Eye (tissue), 1 donor: ENCODE measurements around the gene TADA3.
"Not testable (repeated sequence)": the region's sequence is repeated elsewhere in the genome, so short reads cannot be mapped to it uniquely, and the experiment has no call there.

Experiments used
- DNase-seq: peaks from one replicate; pipeline ENCODE4 v3.0.0-alpha.2; 2015

Gene TADA3

DNA sequence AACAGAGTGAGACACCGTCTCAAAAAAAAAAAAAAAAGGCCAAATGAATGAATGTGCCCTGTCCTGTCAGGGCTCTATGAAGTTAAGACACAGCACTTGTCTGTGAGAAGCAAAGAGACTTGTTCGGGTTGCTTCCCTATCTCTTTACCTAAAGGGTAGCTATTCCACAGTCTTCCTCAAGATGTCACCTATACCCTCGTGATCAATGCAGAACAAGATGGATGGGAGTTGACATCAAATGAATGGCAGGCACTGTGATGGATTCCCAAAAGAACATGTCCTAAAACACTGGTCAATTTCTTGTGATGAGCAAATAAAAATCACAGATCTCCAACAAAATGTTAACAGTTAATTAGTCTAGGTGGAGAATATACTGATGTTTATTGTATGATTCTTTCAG, 9.5 kb downstream of the TADA3 start:
- DNase-seq = no peak

DNA sequence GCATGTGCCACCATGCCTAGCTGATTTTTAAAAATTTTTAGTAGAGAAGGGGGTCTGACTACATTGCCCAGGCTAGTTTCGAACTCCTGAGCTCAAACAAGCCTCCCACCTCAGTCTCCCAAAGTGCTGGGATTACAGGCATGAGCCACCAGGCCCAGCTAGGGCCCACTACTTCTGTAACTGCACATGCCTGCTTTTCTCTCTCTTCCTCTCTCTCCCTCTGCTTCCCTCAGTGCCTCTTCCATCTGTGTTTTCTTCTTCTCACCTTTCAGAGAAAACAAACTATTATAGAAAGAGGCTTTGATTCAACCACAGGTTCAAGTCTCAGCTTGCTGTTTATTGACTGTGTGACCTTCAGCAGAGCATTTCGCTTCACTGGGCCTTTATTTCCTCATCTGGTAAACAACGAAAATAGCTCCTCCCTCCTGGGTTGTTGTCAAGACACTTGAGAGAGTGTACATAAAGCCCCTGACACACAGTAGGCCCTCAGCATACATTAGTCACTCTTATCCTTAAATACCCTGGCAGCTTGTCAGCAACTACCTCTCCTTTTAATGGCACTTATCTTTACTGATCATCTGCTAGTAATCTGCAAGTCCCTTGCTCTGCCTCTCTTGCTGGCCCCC, 10.2 kb downstream of the TADA3 start:
- no peak for DNase-seq

GRCh38 chr3:9781551-9781950, 10.7 kb downstream of the TADA3 start:
- no peak for DNase-seq

GRCh38 chr3:9780910-9781309, 11.4 kb downstream of the TADA3 start:
- no peak for DNase-seq

DNA sequence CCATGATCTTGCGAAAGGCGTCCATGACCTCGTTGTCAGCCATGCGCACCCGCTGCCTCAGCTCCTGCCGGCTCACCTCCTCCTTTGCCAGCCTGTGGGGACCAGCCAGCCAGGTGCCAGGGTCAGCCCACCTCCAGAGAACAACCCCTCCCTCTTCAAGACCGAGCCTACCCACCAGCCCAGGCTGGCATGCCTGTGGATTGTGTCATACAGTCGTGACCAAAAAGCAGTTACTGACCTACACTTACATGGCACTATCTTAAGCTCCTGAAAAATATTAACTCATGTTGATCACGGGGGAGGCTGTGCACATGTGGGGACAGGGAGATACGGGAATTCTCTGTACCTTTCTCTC, 11.8 kb downstream of the TADA3 start:
- DNase-seq = no peak

- DNase-seq = no peak
Measured at GRCh38 chr3:9779721-9780457, 12.4 kb downstream of the TADA3 start.

DNA sequence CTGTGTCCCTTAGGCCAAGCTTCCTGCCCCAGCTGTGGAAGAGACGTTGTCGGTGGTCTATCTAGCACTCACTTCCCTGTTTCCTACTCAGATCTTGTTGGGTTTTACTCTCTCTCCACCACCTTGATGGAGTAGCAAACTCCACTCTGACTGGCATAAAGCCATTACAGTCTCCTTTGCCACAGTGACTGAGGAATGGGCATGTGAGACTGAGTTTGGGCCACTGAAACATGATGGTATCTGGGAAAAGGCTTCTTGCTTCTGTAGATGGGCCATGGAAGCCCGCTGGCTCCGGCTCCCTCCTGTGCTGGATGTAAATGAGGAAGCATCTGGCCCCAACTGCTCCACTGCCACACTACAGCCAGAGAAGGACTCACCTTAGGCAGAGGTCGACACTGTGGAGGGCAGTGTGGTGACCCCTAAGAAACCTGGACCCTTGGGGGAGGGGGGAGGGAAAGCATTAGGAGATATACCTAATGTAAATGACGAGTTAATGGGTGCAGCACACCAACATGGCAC, 13.1 kb downstream of the TADA3 start:
- no peak for DNase-seq

DNA sequence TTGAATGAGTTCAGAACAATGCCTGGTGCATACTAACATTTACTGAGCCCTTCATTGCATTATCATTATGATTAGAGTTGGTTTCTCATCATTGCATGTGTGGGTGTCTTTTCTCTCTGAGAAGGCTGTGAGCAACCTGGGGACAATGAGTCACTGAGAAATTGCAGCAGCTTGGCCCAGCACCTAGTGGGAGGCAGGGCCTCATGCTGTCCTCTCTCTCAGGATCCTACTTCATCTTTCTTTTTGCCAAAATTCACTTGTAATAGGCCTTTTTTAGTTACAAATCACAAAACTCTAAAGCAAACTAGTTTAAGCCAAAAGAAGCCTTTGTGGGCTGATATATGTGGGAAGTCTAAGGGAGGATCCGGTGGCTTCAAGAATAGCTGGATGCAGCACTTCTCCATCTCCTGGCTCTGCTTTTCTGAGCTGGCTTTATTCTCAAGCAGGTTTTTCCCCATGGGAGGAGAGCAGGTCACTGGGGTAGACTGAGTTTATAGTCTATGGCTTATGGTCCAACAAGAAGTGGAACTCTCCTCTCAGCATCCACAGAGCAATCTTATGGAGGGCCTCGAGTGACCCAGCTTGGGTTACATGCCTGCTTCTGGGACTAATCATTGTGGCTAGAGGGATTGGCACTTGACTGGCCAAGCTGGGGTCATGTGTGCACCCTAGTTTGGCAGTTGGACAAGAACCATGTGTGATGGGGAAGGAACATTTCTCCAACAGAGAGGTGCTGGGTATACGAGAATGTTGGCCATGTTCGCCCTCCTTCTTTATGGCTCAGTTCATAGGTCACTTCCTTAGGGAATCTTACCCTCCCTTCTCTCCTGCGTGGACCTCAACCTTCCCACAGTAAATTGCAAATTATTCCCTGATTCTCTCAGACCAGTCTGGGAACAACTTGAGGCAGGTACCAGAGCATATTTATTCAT, 13.9 kb downstream of the TADA3 start:
- no peak for DNase-seq

- DNase-seq = no peak
Measured at GRCh38 chr3:9777694-9778021, 14.6 kb downstream of the TADA3 start.

DNA sequence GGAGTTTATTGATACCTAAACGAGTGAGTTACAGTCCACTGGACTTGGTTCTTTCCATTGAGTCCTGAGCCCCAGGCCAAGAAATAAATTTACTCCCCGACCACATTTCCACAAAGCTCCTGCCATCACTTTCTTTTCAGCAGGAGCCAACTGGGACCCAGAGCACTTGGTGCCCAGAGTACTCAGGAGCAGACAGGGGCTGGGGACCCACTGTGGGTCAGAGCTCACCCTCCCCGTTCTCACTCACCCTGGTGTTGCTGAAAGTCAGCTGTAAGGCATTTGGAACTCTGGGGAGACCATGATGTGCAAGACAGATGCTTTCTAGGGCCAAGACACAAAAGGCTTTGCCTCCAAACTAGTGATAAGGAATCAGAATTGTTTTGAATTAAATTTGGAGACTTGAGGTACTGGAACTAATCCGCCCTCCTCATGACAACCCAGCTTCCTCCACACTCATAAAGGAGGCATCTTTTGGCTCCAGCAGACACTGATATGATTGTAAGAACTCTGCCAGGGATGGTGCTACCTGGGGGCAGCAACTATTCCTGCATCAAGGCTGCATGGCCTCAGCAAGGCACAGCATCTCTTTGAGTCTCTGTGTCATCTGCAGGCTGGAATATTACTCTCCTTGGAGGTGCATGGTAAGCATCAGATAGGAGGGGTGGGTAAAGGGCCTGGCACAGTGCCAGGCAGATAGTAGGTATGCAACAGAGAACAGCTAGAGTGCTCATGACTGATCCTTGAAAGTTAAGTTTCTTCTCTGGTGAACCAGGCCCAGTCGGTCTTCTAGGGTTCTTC, 15.2 kb downstream of the TADA3 start:
- no peak for DNase-seq

DNA sequence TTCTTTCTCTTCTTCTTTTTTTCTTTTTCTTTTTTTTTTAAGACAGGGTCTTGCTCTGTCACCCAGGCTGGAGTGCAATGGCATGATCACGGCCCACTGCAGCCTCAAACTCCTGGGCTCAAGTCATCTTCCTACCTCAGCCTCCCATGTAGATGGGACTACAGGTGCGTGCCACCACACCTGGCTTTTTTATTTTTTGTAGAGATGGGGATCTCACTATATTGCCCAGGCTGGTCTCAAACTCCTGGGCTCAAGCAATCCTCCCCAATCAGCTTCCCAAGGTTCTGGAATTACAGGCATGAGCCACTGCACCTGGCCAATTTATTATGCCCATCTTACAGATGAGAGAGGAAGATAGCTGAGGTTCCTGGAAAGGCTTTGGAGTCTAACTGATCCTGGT, 21.3 kb downstream of the TADA3 start:
- not testable (repeated sequence) for DNase-seq

GRCh38 chr3:9770276-9770812, 21.9 kb downstream of the TADA3 start:
- DNase-seq = peak; percentile 51

- DNase-seq = peak; percentile 86
Measured at GRCh38 chr3:9769426-9770275, 22.6 kb downstream of the TADA3 start, which contains the start of gene CAMK1. TSS of gene CAMK1 (minus strand) at chr3:9769947. CDS start at chr3:9767749, 2,198 bp downstream.

- DNase-seq = no peak
Measured at GRCh38 chr3:9769012-9769411, 23.3 kb downstream of the TADA3 start.

- DNase-seq = no peak
Measured at GRCh38 chr3:9768141-9768775, 24.0 kb downstream of the TADA3 start.

- DNase-seq = no peak
Measured at GRCh38 chr3:9767418-9767817, 24.9 kb downstream of the TADA3 start.

GRCh38 chr3:9765865-9766264, 26.4 kb downstream of the TADA3 start:
- no peak for DNase-seq

GRCh38 chr3:9762871-9763270, 29.4 kb downstream of the TADA3 start:
- no peak for DNase-seq

- no peak for DNase-seq
Measured at GRCh38 chr3:9761919-9762318, 30.4 kb downstream of the TADA3 start.

DNA sequence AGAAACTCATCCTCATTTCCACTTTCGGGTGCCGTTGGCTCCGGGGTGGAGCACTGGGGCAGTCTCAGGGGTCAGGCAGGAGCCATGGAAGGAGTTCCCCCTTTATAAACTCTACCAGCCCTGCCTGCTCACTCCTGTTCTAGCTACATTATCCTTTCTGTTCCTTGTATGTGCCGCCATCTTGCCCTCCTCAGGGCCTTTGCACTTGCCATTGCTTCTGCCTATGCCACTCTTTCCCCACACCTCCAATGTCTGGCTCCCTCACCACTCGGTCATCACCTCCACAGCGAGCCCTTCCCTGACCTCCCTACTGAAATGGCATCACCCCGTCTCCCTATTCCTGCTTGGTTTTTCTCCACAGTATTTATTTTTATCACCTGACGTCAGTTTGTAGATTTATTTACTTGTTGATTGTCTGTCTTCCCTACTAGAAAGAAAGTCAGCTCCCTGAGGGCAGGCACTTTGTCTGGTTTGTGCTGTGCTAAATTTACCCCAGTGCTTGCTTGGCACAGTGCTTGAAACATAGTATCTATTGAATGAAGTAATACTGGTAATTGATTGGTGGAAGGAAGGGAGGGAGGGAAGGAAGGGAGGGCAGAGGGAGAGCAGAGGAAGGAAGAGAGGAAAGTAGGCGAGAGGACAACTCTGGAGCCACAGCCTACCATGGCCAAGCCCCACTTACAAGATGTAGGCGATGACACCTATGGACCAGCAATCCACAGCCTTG, 31.3 kb downstream of the TADA3 start:
- DNase-seq = no peak
